ENCODE data around the gene LHX3.
A peak's percentile ranks its signal among the peaks of the same experiment; 100 is the strongest.

The LHX3 gene

GRCh38 chr9:136204838-136205706 is at the start of gene LHX3:
Gene LHX3, minus strand, starts transcription at chr9:136205128. Its CDS starts 116 bp downstream, at chr9:136205012.
- peak in 1 of 2 donors; percentile 23 for DNase-seq (ENCODE audit: low read depth in 2 of 2)

- DNase-seq (ENCODE audit: low read depth in 2 of 2): no peak
Observed at GRCh38 chr9:136253246-136254130, 48.6 kb upstream of the LHX3 start.

GRCh38 chr9:136252846-136253245 is 47.9 kb upstream of the LHX3 start:
- DNase-seq (ENCODE audit: low read depth in 2 of 2): no peak

GRCh38 chr9:136252281-136252680 is 47.4 kb upstream of the LHX3 start:
- DNase-seq (ENCODE audit: low read depth in 2 of 2): no peak

GRCh38 chr9:136251264-136252115 is 46.6 kb upstream of the LHX3 start:
- no peak for DNase-seq (ENCODE audit: low read depth in 2 of 2)

GRCh38 chr9:136250676-136251075 is 45.7 kb upstream of the LHX3 start:
- no peak for DNase-seq (ENCODE audit: low read depth in 2 of 2)

- no peak for DNase-seq (ENCODE audit: low read depth in 2 of 2)
Observed at GRCh38 chr9:136249877-136250559, 45.1 kb upstream of the LHX3 start.

DNA sequence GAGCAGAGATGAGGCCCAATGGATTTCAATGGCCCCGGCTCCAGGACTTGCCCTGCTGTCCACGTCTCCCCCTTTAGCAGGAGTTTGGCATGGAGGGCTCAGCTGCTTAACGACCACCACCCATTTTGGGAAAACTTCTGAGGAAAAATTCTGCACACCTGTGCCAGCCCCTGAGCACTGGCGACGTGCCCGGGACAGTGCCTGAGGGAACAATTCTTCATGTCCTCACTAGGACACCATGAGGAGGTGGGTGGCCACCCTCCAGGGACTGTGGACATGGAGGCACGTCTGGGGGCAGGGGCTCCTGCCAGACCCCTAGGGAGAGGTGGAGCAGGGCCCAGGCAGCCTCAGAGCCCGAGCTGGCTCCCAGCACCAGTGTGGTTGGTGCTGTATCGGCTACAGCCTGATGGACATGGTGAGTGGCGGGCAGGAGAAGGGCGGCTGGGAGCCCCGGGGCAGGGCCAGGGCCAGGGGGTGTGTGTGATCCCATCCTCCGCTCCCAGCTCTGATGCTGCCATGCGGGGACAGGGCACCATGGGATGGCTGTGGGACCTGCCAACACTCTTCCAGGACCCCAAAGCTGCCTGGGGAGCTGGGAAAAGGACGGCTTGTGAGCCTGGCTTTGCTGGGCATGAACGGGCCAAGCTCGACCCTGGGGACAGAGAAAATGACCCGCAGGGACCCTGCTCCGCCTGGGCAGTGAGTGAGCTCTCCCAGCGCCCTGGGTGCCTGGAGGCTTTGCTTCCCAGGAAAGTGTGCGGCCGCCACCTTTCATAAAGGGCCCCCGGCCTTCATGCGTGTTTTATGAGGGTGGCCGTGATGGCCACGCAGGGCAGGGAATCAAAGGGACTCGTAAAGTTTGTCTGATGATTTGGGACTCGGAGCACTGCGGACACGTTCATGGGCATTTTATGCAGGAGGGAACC is 44.3 kb upstream of the LHX3 start:
- no peak for DNase-seq (ENCODE audit: low read depth in 2 of 2)

DNA sequence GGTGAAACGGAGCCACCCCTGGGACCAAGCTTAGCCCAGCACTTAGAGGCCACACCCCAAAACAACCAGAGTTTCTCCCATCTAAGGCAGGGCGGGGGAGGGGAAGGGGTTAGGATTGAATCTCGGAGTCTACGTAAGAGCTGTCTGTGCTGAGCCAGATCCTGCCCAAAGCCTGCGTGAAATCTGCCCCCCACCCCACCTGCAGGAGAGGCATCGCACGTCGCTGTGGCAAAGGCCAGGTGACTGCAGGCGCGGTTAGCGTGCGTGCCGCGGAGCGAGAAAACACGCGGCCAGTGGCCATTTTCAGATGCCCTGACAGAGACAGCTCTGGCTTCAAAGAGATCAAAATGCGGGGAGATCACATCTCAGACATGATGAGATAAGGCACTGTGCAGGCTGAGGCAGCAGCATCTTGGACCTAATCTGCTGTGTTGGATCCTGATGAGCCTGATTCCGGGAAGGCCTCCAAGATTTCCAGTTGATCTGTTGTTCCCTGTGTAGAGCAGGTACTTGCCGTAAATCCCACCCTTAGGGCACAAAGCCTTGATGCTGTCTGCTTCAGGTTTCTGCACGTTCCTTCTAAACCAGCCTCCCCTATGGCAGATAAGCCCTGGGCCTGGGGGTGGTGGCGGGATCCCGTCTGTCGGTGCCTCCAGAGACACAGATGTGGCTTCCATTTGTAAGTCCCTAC is 43.2 kb upstream of the LHX3 start:
- no peak for DNase-seq (ENCODE audit: low read depth in 2 of 2)

DNA sequence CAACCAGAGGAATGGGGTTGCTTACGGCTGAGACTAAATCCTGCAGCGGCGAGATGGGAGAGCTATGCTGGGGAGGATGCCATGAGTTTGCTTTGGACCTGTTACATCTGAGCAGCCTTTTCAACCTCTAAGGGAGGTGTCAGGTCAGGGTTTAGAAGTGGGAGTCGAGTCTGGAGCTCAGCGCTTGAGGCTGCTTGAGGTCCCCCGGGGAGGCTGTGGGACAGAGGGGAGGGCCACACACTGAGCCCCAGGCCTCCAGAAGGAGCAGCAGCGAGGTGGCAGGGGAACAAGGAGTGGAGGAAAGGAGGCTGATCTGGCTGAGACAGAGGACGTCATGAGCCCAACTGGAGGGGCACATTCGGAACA is 42.6 kb upstream of the LHX3 start:
- no peak for DNase-seq (ENCODE audit: low read depth in 2 of 2)

- no peak for DNase-seq (ENCODE audit: low read depth in 2 of 2)
Observed at GRCh38 chr9:136246849-136247550, 42.1 kb upstream of the LHX3 start.

- peak; percentile 86 to 87 for DNase-seq (ENCODE audit: low read depth in 2 of 2)
Observed at GRCh38 chr9:136245219-136246150, 40.6 kb upstream of the LHX3 start, which contains the start of gene QSOX2. Gene QSOX2, minus strand, starts transcription at chr9:136245812. Its CDS starts 9 bp downstream, at chr9:136245803.

DNA sequence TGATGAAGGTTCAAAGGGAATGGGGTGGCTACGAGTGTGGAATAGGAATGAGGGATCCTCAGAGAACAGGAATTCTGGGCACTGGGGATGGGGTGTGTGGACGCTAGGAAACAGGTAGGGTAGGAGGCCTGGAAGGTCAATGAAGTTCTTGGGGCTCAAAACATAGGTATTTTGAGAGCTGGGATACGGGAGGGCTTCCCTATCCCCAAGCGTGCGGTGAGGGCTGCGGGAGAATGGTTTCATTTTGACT is 40.0 kb upstream of the LHX3 start:
- DNase-seq (ENCODE audit: low read depth in 2 of 2): no peak

- DNase-seq (ENCODE audit: low read depth in 2 of 2): peak; percentile 30 to 63
Observed at GRCh38 chr9:136244122-136244968, 39.4 kb upstream of the LHX3 start.

DNA sequence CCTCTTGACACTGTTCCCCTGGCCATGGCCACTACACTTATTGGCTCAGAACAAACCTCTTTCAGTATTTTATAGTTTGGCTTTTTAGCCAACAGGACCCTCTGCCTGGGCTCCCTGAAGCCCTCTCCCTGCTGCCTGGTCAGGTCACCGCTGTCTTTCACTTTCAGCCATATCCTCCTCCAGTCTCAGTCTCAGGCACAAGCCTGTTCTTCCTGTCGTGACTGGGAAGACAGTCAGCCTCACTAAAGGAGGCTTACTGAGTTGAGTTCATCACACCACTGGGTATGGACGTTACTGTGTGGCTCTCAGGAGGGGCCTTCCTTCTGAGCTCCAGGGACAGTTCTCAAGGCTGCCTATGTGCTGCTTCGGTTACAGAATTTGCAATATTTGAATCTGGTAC is 38.7 kb upstream of the LHX3 start:
- no peak for DNase-seq (ENCODE audit: low read depth in 2 of 2)

GRCh38 chr9:136242918-136243525 is 38.1 kb upstream of the LHX3 start:
- DNase-seq (ENCODE audit: low read depth in 2 of 2): no peak

- no peak for DNase-seq (ENCODE audit: low read depth in 2 of 2)
Observed at GRCh38 chr9:136242248-136242647, 37.3 kb upstream of the LHX3 start.

All from stimulated activated CD4-positive, alpha-beta T cell treated with anti-CD3 and anti-CD28 coated beads, Interleukin-1b, Interleukin-23, amount 100 ng/mL, for 4 hours (primary cell).